Smooth muscle cell (in vitro differentiated cells): Measurements from ENCODE around the gene TLK2. TPM values are rescaled to one million over a fixed set of nuclear protein-coding genes. Genes with fewer than 3 reads are reported as not detected.
A peak's percentile ranks its signal among the peaks of the same experiment; 100 is the strongest.
"Not testable (repeated sequence)": the region's sequence is repeated elsewhere in the genome, so short reads cannot be mapped to it uniquely, and the experiment has no call there.

Experiments
- DNase-seq: peaks from one replicate; lab custom pipeline; 2025; ENCODE audit not compliant: unreplicated experiment; lab: John Stamatoyannopoulos, UW
- H2AFZ ChIP-seq: fragments of 200-600 bp; sonication (generic); 2 replicates; pipeline ENCODE4 v1.6.0; 2016; ENCODE audit warnings: antibody characterized with exemption, low read depth, mild to moderate bottlenecking
- H3F3A ChIP-seq: fragments of 200-600 bp; sonication (generic); 2 replicates; pipeline ENCODE4 v1.6.0; 2017; ENCODE audit warnings: antibody characterized with exemption, low read depth
- H3K27ac ChIP-seq: fragments of 200-600 bp; sonication (generic); 2 replicates; pipeline ENCODE4 v1.5.1; 2016; ENCODE audit warnings: low read depth, mild to moderate bottlenecking
- H3K27me3 ChIP-seq: fragments of 200-600 bp; sonication (generic); 2 replicates; pipeline ENCODE4 v1.6.1; 2016; ENCODE audit warnings: low read depth, mild to moderate bottlenecking
- H3K36me3 ChIP-seq: fragments of 200-600 bp; sonication (generic); 2 replicates; pipeline ENCODE4 v1.5.1; 2016; ENCODE audit warnings: low read depth
- H3K4me1 ChIP-seq: fragments of 200-600 bp; sonication (generic); 2 replicates; pipeline ENCODE4 v1.5.1; 2016; ENCODE audit warnings: low read depth
- H3K4me2 ChIP-seq: fragments of 200-600 bp; sonication (generic); 2 replicates; pipeline ENCODE4 v1.6.0; 2016; ENCODE audit warnings: mild to moderate bottlenecking
- H3K4me3 ChIP-seq: fragments of 200-600 bp; sonication (generic); 2 replicates; pipeline ENCODE4 v1.5.1; 2016; ENCODE audit warnings: mild to moderate bottlenecking
- H3K79me2 ChIP-seq: fragments of 200-600 bp; sonication (generic); 2 replicates; pipeline ENCODE4 v1.6.0; 2016; ENCODE audit warnings: low read depth, mild to moderate bottlenecking
- H3K9ac ChIP-seq: fragments of 200-600 bp; sonication (generic); 2 replicates; pipeline ENCODE4 v1.6.0; 2016; ENCODE audit warnings: low read depth
- H3K9me3 ChIP-seq: fragments of 200-600 bp; sonication (generic); replicated peaks from 2 replicates; pipeline ENCODE4 v1.5.1; 2016; ENCODE audit warnings: low read depth
- H4K20me1 ChIP-seq: fragments of 200-600 bp; sonication (generic); 2 replicates; pipeline ENCODE4 v1.6.0; 2016; ENCODE audit warnings: low read depth
- WGBS: methylation state at CpG from one replicate; pipeline ENCODE4 v1.1.7; 2016; ENCODE audit warnings: low lambda C conversion rate; 5-methylcytosine and 5-hydroxymethylcytosine counted together
- polyA plus RNA-seq: library from polyadenylated mRNA; unstranded; fragments of >200 nt; fragmentation: Nextera tagmentation; extraction: Ambion mirVana; gene quantifications from 2 replicates; pipeline ENCODE4 v1.2.1, GENCODE V29; 2016
- total RNA-seq: library from RNA; depleted of rRNA; stranded (reverse); fragments of >200 nt; gene quantifications from 2 replicates; pipeline ENCODE4 v1.2.3, GENCODE V29; 2014

The TLK2 gene
- total and polyA plus RNA-seq, 2 experiments from 2014 or later, result 15.9 to 29.2 TPM

- not testable (repeated sequence) for H3K4me1 ChIP-seq, H3K9ac ChIP-seq, H3K36me3 ChIP-seq, H3K27me3 ChIP-seq, H2AFZ ChIP-seq, DNase-seq, H3K4me3 ChIP-seq, H3K9me3 ChIP-seq, H3K4me2 ChIP-seq, H3F3A ChIP-seq, H3K79me2 ChIP-seq, H4K20me1 ChIP-seq, H3K27ac ChIP-seq
- 86% methylated on average over 8 of the region's 8 CpGs for WGBS
Measured at GRCh38 chr17:62473030-62473982, 5.3 kb upstream of the TLK2 start.

- not testable (repeated sequence) for H3K4me1 ChIP-seq, H3K36me3 ChIP-seq, DNase-seq, H3K9ac ChIP-seq, H3K27me3 ChIP-seq, H3K9me3 ChIP-seq, H2AFZ ChIP-seq, H3F3A ChIP-seq, H4K20me1 ChIP-seq
- Histone ChIP-seq H3K4me3 (peak overlapping the region; percentile 88), H3K4me2 (peak overlapping the region; percentile 84), H3K79me2 (peaks cover 29% of the 10 kb centered on the region), H3K27ac (peak overlapping the region; percentile 6)
- WGBS, result 94% methylated on average over 8 of the region's 8 CpGs
Measured at GRCh38 chr17:62477111-62477510, 1.5 kb upstream of the TLK2 start.

- not testable (repeated sequence) for H3K9me3 ChIP-seq, DNase-seq, H3K36me3 ChIP-seq, H3K9ac ChIP-seq, H4K20me1 ChIP-seq, H3F3A ChIP-seq, H3K27me3 ChIP-seq, H3K4me1 ChIP-seq
- peaks cover 37% of the 10 kb centered on the region for H3K79me2 ChIP-seq
- H3K27ac ChIP-seq, result peak overlapping the region; percentile 6
- peak overlapping the region; percentile 3 for H2AFZ ChIP-seq
- peak overlapping the region; percentile 88 for H3K4me3 ChIP-seq
- peak overlapping the region; percentile 84 for H3K4me2 ChIP-seq
- 4% methylated on average over 50 of the region's 61 CpGs for WGBS
Measured at GRCh38 chr17:62477718-62478408, 762 bp upstream of the TLK2 start.

GRCh38 chr17:62478880-62479638 is 434 bp downstream of the TLK2 start:
- H3K4me2 ChIP-seq, result peak overlapping the region; percentile 100
- H3F3A ChIP-seq, H3K36me3 ChIP-seq, H3K4me1 ChIP-seq, DNase-seq, H3K9me3 ChIP-seq, H3K27me3 ChIP-seq: not testable (repeated sequence)
- peaks cover 47% of the 10 kb centered on the region for H3K79me2 ChIP-seq
- peak overlapping the region; percentile 67 for H3K27ac ChIP-seq
- H3K9ac ChIP-seq, result peak overlapping the region; percentile 93
- WGBS, result 0% methylated on average over 3 of the region's 84 CpGs
- peak overlapping the region; percentile 88 for H3K4me3 ChIP-seq
- H4K20me1 ChIP-seq, result peaks cover 19% of the 10 kb centered on the region
- peak overlapping the region; percentile 72 for H2AFZ ChIP-seq

- H4K20me1 ChIP-seq, result peaks cover 26% of the 10 kb centered on the region
- peak overlapping the region; percentile 72 for H2AFZ ChIP-seq
- H3K4me3 ChIP-seq, result peak overlapping the region; percentile 88
- not testable (repeated sequence) for H3K9me3 ChIP-seq, H3F3A ChIP-seq, H3K36me3 ChIP-seq, DNase-seq, H3K27me3 ChIP-seq, H3K4me1 ChIP-seq
- H3K4me2 ChIP-seq, result peak overlapping the region; percentile 100
- peaks cover 54% of the 10 kb centered on the region for H3K79me2 ChIP-seq
- H3K27ac ChIP-seq, result peak overlapping the region; percentile 67
- WGBS, result 3% methylated on average over 20 of the region's 22 CpGs
- H3K9ac ChIP-seq, result peak overlapping the region; percentile 93
Measured at GRCh38 chr17:62479639-62480258, 1.1 kb downstream of the TLK2 start.

- 88% methylated on average over 3 of the region's 3 CpGs for WGBS
- H3K27ac ChIP-seq, H3K9ac ChIP-seq, H3K9me3 ChIP-seq, H3K4me3 ChIP-seq, H2AFZ ChIP-seq, H3K36me3 ChIP-seq, H3F3A ChIP-seq, DNase-seq, H3K27me3 ChIP-seq, H3K4me1 ChIP-seq, H3K4me2 ChIP-seq: not testable (repeated sequence)
- H4K20me1 ChIP-seq, result peaks cover 51% of the 10 kb centered on the region
- peaks cover 80% of the 10 kb centered on the region for H3K79me2 ChIP-seq
Measured at GRCh38 chr17:62482553-62482952, 3.9 kb downstream of the TLK2 start.

- H3F3A ChIP-seq, H3K27ac ChIP-seq, DNase-seq, H2AFZ ChIP-seq, H3K9ac ChIP-seq, H3K9me3 ChIP-seq, H3K4me1 ChIP-seq, H3K4me3 ChIP-seq, H3K36me3 ChIP-seq, H3K4me2 ChIP-seq, H3K27me3 ChIP-seq: not testable (repeated sequence)
- 100% methylated on average over 1 of the region's 1 CpG for WGBS
- peaks cover 93% of the 10 kb centered on the region for H4K20me1 ChIP-seq
- peaks cover 96% of the 10 kb centered on the region for H3K79me2 ChIP-seq
Measured at GRCh38 chr17:62490990-62491389, 12.4 kb downstream of the TLK2 start.
